Karpas-422 (cell line): ENCODE results near the gene CCZ1B. TPM values are rescaled to one million over a fixed set of nuclear protein-coding genes. Genes with fewer than 3 reads are reported as not detected.
"Not testable (repeated sequence)": the region's sequence is repeated elsewhere in the genome, so short reads cannot be mapped to it uniquely, and the experiment has no call there.

ENCODE experiments used
- DNase-seq: peaks from one replicate; pipeline ENCODE4 v3.0.0-alpha.2; 2015
- H2AFZ ChIP-seq: fragments of 200-600 bp; sonication (generic); 2 replicates; pipeline ENCODE4 v1.6.1; 2014; ENCODE audit warnings: antibody characterized with exemption, low read length, mixed read lengths
- H3K27ac ChIP-seq: fragments of 200-600 bp; sonication (generic); 2 replicates; pipeline ENCODE4 v1.5.1; 2014; ENCODE audit warnings: mild to moderate bottlenecking, low read length, moderate library complexity
- H3K27me3 ChIP-seq: fragments of 200-600 bp; sonication (generic); 2 replicates; pipeline ENCODE4 v1.6.1; 2014; ENCODE audit warnings: low read length, mixed read lengths
- H3K36me3 ChIP-seq: fragments of 200-600 bp; sonication (generic); 2 replicates; pipeline ENCODE4 v1.6.1; 2014; ENCODE audit warnings: low read length, mixed read lengths; ENCODE audit not compliant: insufficient read depth
- H3K4me1 ChIP-seq: fragments of 200-600 bp; sonication (generic); 2 replicates; pipeline ENCODE4 v1.6.1; 2014; ENCODE audit warnings: mild to moderate bottlenecking, low read length, mixed read lengths
- H3K4me2 ChIP-seq: fragments of 200-600 bp; sonication (generic); 2 replicates; pipeline ENCODE4 v1.6.1; 2014; ENCODE audit warnings: low read length, low read depth, mild to moderate bottlenecking; ENCODE audit not compliant: poor library complexity, severe bottlenecking
- H3K4me3 ChIP-seq: fragments of 200-600 bp; sonication (generic); 2 replicates; pipeline ENCODE4 v1.5.1; 2014; ENCODE audit warnings: mild to moderate bottlenecking, antibody characterized with exemption, low read length, mixed read lengths
- H3K79me2 ChIP-seq: fragments of 200-600 bp; sonication (generic); 2 replicates; pipeline ENCODE4 v1.6.1; 2014; ENCODE audit warnings: mild to moderate bottlenecking, low read length, mixed read lengths
- H3K9ac ChIP-seq: fragments of 200-600 bp; sonication (generic); 2 replicates; pipeline ENCODE4 v1.6.0; 2014; ENCODE audit warnings: low read length
- H3K9me2 ChIP-seq: fragments of 200-600 bp; sonication (generic), shearing (Covaris generic); replicated peaks from 2 replicates; pipeline ENCODE4 v1.6.0; 2014; ENCODE audit warnings: mild to moderate bottlenecking, low read length, moderate library complexity; ENCODE audit not compliant: insufficient read depth
- H3K9me3 ChIP-seq: fragments of 300-700, 200-600 bp; sonication (generic); 2 replicates; pipeline ENCODE4 v1.6.1; 2014; ENCODE audit warnings: low read length, mixed read lengths
- H4K20me1 ChIP-seq: fragments of 200-600 bp; sonication (generic); 2 replicates; pipeline ENCODE4 v1.6.1; 2014; ENCODE audit warnings: mild to moderate bottlenecking, antibody characterized with exemption, low read length, low read depth; ENCODE audit not compliant: insufficient read depth
- total RNA-seq: library from RNA; depleted of rRNA; stranded (reverse); fragments of >200 nt; shearing (Covaris generic); gene quantifications from 2 replicates; pipeline ENCODE4 v1.2.3, GENCODE V29; 2014; ENCODE audit warnings: low replicate concordance; rRNA removed

Gene CCZ1B
- total RNA-seq, 1 experiment from 2014 or later, result 76.5 TPM

- not testable (repeated sequence) for H2AFZ ChIP-seq, H3K4me2 ChIP-seq, H3K4me3 ChIP-seq, H4K20me1 ChIP-seq, H3K9ac ChIP-seq, H3K9me3 ChIP-seq, H3K4me1 ChIP-seq, H3K79me2 ChIP-seq, DNase-seq, H3K27me3 ChIP-seq, H3K27ac ChIP-seq, H3K9me2 ChIP-seq, H3K36me3 ChIP-seq
These were observed 76.7 kb downstream of the CCZ1B start for GRCh38 chr7:6749335-6749734.

Other genes with a start within 250 kb of the CCZ1B start
- 48.4 and 66.1 TPM in 2 replicates for gene ZDHHC4, start 248.8 kb downstream of the CCZ1B start, total RNA-seq
- gene INTS15, start 236.3 kb downstream of the CCZ1B start, total RNA-seq, result 14.0 and 35.2 TPM in 2 replicates
- gene ZNF853, start 210.7 kb downstream of the CCZ1B start, total RNA-seq, result 0.04 TPM in 1 of 2 replicates, not detected in the other
- 9.1 and 20.3 TPM in 2 replicates for gene ZNF316, start 189.0 kb downstream of the CCZ1B start, total RNA-seq
- 29.0 and 34.4 TPM in 2 replicates for gene ZNF12, start 119.3 kb downstream of the CCZ1B start, total RNA-seq
- 5.2 TPM in 1 of 2 replicates, not detected in the other for gene RSPH10B2, start 72.2 kb downstream of the CCZ1B start, total RNA-seq